Activated T-helper 17 cell treated with anti-CD3 and anti-CD28 coated beads, Interleukin-2, amount 50 U/mL, for 72 hours (primary cell): ENCODE results near the gene GSE1. TPM values are rescaled to one million over a fixed set of nuclear protein-coding genes. Genes with fewer than 3 reads are reported as not detected.
A peak's percentile ranks its signal among the peaks of the same experiment; 100 is the strongest.
"Not testable (repeated sequence)": the region's sequence is repeated elsewhere in the genome, so short reads cannot be mapped to it uniquely, and the experiment has no call there.

Experiments
- ATAC-seq: fragments of 150-1000 bp; cut with Tn5 transposase; replicated peaks from 2 replicates; pipeline ENCODE4 v1.10.0; 2021; ENCODE audit warnings: mild to moderate bottlenecking, moderate library complexity
- H3K27ac Mint-ChIP-seq: one replicate; pipeline ENCODE4 v1.8.0; 2022; ENCODE audit warnings: mixed read lengths
- H3K27me3 Mint-ChIP-seq: one replicate; pipeline ENCODE4 v1.8.0; 2022; ENCODE audit warnings: mixed read lengths
- H3K36me3 Mint-ChIP-seq: one replicate; pipeline ENCODE4 v1.8.0; 2022; ENCODE audit warnings: low read depth, mild to moderate bottlenecking, mixed read lengths
- H3K4me1 Mint-ChIP-seq: one replicate; pipeline ENCODE4 v1.8.0; 2022; ENCODE audit warnings: mixed read lengths
- H3K4me3 Mint-ChIP-seq: one replicate; pipeline ENCODE4 v1.8.0; 2022; ENCODE audit warnings: mild to moderate bottlenecking, mixed read lengths
- H3K9me3 Mint-ChIP-seq: one replicate; pipeline ENCODE4 v1.8.0; 2022; ENCODE audit warnings: mixed read lengths
- total RNA-seq, 2 donors: library from RNA; stranded (reverse); gene quantifications; one replicate each; pipeline ENCODE4 v1.2.3, GENCODE V29; 2022

The GSE1 gene
- total RNA-seq, 2 donors from 2014 or later, result 12.1 to 17.4 TPM

- no peak for ATAC-seq
- Mint-ChIP-seq H3K4me3 (no peak overlapping the region), H3K9me3 (no peaks in the 10 kb centered on the region), H3K4me1 (peaks cover 4% of the 10 kb centered on the region), H3K36me3 (no peaks in the 10 kb centered on the region), H3K27ac (no peak overlapping the region), H3K27me3 (no peaks in the 10 kb centered on the region)
Measured at GRCh38 chr16:85582229-85582991, 30.7 kb upstream of the GSE1 start.

DNA sequence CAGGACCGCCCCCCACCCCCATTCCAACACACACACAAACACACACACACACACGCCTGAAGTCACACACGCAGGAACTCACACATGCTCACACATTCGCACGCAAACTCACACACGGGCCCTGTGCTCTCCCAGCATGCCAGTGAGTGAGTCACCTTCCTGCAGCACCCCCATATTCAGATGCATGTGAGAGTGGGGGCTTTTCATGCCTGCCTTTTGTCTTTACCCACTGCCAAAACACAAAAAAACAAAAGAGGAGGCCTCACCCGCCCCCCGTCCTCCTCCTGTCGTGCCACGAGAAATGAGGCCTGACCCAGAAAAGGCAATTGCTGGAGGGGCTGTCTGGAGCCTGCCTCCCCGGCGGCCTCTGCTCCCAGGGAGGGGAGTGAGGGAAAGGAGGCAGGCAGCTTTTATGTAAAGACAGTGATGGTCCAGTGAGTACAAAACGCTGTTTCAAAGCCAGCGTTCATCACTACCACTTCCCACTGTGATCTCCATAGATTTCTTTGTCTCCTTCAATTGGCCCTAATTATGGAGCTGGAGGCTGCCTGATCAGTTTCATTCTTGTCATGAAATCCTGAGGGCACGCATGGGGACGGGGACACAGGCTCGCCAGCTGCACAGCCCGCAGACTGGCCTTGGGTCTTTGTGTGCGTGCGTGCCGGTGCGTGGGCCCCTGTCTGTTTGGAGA, 29.5 kb upstream of the GSE1 start:
- Mint-ChIP-seq H3K27me3 (no peaks in the 10 kb centered on the region), H3K36me3 (no peaks in the 10 kb centered on the region), H3K4me1 (peaks cover 4% of the 10 kb centered on the region), H3K9me3 (no peaks in the 10 kb centered on the region), H3K27ac (no peak overlapping the region), H3K4me3 (no peak overlapping the region)
- no peak for ATAC-seq

GRCh38 chr16:85584267-85584666, 28.9 kb upstream of the GSE1 start:
- H3K27ac Mint-ChIP-seq, result no peak overlapping the region
- no peaks in the 10 kb centered on the region for H3K36me3 Mint-ChIP-seq
- no peak for ATAC-seq
- H3K9me3 Mint-ChIP-seq, result no peaks in the 10 kb centered on the region
- peaks cover 4% of the 10 kb centered on the region for H3K4me1 Mint-ChIP-seq
- H3K27me3 Mint-ChIP-seq, result no peaks in the 10 kb centered on the region
- H3K4me3 Mint-ChIP-seq, result no peak overlapping the region

DNA sequence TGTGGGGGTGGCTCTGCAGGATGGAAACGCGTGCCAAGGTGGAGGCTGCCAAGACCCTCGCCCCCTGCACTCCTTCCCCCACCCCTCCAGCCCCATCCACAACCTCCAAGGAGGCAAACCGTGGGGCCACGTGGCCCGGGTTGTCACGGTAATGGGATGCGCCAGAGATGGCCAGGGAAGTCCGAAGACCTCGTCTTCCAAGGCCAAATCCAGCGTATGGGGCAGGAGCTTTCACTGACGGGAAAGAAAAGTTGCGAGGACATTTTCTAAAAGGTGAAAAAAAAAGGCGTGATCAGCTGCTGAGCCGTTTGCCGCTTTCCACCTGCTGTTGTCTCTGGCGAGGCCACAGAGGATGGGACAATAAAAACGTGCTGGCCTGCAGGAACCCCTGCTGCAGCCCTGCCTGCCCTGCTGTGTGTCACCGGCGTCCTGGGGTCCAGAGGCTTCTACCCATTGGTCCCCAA, 28.3 kb upstream of the GSE1 start:
- no peak overlapping the region for H3K27ac Mint-ChIP-seq

DNA sequence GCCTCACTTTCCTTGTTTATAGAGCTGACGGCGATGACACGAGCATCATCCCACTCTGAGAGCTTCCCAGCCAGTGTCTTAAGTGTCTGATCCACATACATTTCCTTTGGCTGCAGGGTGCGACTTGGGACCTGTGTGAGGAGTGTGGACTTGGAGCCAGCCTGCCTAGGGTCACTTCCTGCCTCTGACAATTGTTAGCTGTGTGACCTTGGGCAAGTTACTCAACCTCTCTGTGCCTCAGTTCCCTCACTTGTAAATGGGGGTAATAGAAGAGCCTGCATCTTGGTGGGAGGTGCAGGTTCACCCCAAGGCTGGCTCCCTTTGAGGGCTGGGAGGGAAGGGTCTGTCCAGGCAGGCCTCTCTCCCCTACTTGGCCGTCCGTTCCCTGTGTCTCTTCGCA, 27.4 kb upstream of the GSE1 start:
- Mint-ChIP-seq H3K27me3 (no peaks in the 10 kb centered on the region), H3K27ac (no peak overlapping the region), H3K36me3 (no peaks in the 10 kb centered on the region), H3K4me3 (no peak overlapping the region), H3K9me3 (no peaks in the 10 kb centered on the region), H3K4me1 (no peaks in the 10 kb centered on the region)
- ATAC-seq, result no peak

More for the DNA sequence above, 28.3 kb upstream of the GSE1 start:
- H3K9me3 Mint-ChIP-seq, result no peaks in the 10 kb centered on the region
- H3K4me3 Mint-ChIP-seq, result no peak overlapping the region
- no peak for ATAC-seq
- H3K36me3 Mint-ChIP-seq, result no peaks in the 10 kb centered on the region
- H3K4me1 Mint-ChIP-seq, result peaks cover under 1% of the 10 kb centered on the region
- H3K27me3 Mint-ChIP-seq, result no peaks in the 10 kb centered on the region

GRCh38 chr16:85586380-85587104, 26.6 kb upstream of the GSE1 start:
- H3K27ac Mint-ChIP-seq, result no peak overlapping the region
- ATAC-seq, result no peak
- H3K27me3 Mint-ChIP-seq, result no peaks in the 10 kb centered on the region
- H3K9me3 Mint-ChIP-seq, result no peaks in the 10 kb centered on the region
- no peaks in the 10 kb centered on the region for H3K4me1 Mint-ChIP-seq
- no peaks in the 10 kb centered on the region for H3K36me3 Mint-ChIP-seq
- H3K4me3 Mint-ChIP-seq, result no peak overlapping the region

DNA sequence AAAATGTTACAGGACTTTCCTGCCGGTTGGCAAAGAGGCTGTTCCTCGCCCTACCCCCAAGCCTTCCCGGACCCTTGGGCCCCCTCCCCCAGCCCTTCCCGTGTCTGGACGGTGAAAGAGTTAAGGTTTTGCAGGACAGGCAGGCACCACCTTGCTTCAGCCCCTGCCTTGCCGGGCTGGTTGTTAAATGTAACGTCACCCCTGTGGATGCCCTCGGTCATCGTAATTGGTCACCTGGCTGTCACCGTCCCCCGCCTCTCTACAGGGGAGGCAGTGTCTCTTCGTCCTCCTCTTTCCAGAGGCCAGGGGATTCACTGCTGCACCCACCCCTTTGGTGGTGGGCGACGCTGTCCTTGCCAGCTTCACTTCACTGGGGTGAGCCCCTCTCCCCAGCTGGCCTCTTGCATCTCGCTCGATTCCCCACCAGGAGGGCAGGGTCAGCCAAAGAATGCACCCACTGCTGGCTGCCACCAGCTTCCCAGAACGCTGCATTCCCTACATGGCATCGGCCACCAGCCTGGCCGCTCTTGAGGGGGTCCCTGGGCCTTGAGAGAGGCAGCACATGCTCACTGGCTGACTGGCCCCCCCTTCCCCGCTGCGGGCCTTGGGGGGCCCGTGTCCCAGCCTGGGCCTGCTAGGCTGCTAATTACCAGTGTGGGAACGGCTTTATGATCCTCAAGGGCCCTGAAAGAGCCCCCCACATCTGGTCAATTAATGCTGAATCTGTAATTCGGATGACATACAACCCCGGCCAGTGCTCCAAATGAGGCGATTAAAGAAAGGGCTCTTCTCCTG, 25.2 kb upstream of the GSE1 start:
- no peaks in the 10 kb centered on the region for H3K27me3 Mint-ChIP-seq
- H3K4me3 Mint-ChIP-seq, result no peak overlapping the region
- no peaks in the 10 kb centered on the region for H3K36me3 Mint-ChIP-seq
- ATAC-seq, result no peak
- no peak overlapping the region for H3K27ac Mint-ChIP-seq
- H3K9me3 Mint-ChIP-seq, result no peaks in the 10 kb centered on the region
- H3K4me1 Mint-ChIP-seq, result no peaks in the 10 kb centered on the region

- Mint-ChIP-seq H3K27ac (no peak overlapping the region), H3K4me3 (no peak overlapping the region), H3K27me3 (no peaks in the 10 kb centered on the region), H3K9me3 (no peaks in the 10 kb centered on the region), H3K36me3 (no peaks in the 10 kb centered on the region), H3K4me1 (no peaks in the 10 kb centered on the region)
- ATAC-seq, result no peak
Measured at GRCh38 chr16:85588562-85589503, 24.3 kb upstream of the GSE1 start.

- no peak overlapping the region for H3K4me3 Mint-ChIP-seq
- ATAC-seq, result no peak
- H3K9me3 Mint-ChIP-seq, result no peaks in the 10 kb centered on the region
- no peaks in the 10 kb centered on the region for H3K36me3 Mint-ChIP-seq
- H3K27ac Mint-ChIP-seq, result no peak overlapping the region
- H3K27me3 Mint-ChIP-seq, result no peaks in the 10 kb centered on the region
- H3K4me1 Mint-ChIP-seq, result no peaks in the 10 kb centered on the region
Measured at GRCh38 chr16:85589688-85590505, 23.2 kb upstream of the GSE1 start.

- Mint-ChIP-seq H3K27me3 (no peaks in the 10 kb centered on the region), H3K27ac (no peak overlapping the region), H3K36me3 (no peaks in the 10 kb centered on the region), H3K4me3 (no peak overlapping the region), H3K4me1 (no peaks in the 10 kb centered on the region), H3K9me3 (no peaks in the 10 kb centered on the region)
- no peak for ATAC-seq
Measured at GRCh38 chr16:85590506-85590832, 22.7 kb upstream of the GSE1 start.

- ATAC-seq, result no peak
- Mint-ChIP-seq H3K27ac (peak overlapping the region; percentile 61), H3K4me3 (no peak overlapping the region), H3K36me3 (no peaks in the 10 kb centered on the region), H3K4me1 (peaks cover 4% of the 10 kb centered on the region), H3K9me3 (no peaks in the 10 kb centered on the region), H3K27me3 (no peaks in the 10 kb centered on the region)
Measured at GRCh38 chr16:85591381-85591780, 21.7 kb upstream of the GSE1 start.

- not testable (repeated sequence) for H3K36me3 Mint-ChIP-seq, H3K4me1 Mint-ChIP-seq
Measured at GRCh38 chr16:85592277-85592676, 20.8 kb upstream of the GSE1 start.

More at GRCh38 chr16:85592277-85592676, 20.8 kb upstream of the GSE1 start:
- not testable (repeated sequence) for H3K4me3 Mint-ChIP-seq, ATAC-seq, H3K27me3 Mint-ChIP-seq, H3K9me3 Mint-ChIP-seq
- peak overlapping the region; percentile 61 for H3K27ac Mint-ChIP-seq
